ENCODE results near the gene SLC7A1.

Gene SLC7A1

GRCh38 chr13:29459813-29460355 is 135.6 kb downstream of the SLC7A1 start:
- DNase-seq: no peak
